Ovary (tissue), 9 donors: ENCODE results near the gene C9orf43. TPM values are rescaled to one million over a fixed set of nuclear protein-coding genes. Genes with fewer than 3 reads are reported as not detected.

Source experiments
- DNase-seq, 5 donors: peaks; one replicate each; pipeline ENCODE4 v3.0.0-alpha.2; 2019 to 2020
- H3K27ac ChIP-seq, 2 donors: fragments of 200-600 bp; one replicate each; pipeline versions ENCODE4 v1.5.1 to v1.8.0; 2019 to 2022
- H3K27me3 ChIP-seq: fragments of 200-600 bp; one replicate; pipeline ENCODE4 v1.8.0; 2022
- H3K36me3 ChIP-seq: fragments of 200-600 bp; sonication (generic); one replicate; pipeline ENCODE4 v1.5.1; 2019
- H3K4me1 ChIP-seq: one replicate; pipeline ENCODE4 v1.8.1; 2013; ENCODE audit warnings: mild to moderate bottlenecking, moderate library complexity; ENCODE audit not compliant: insufficient read depth
- H3K4me3 ChIP-seq: fragments of 200-600 bp; sonication (generic); one replicate; pipeline ENCODE4 v1.5.1; 2017
- H3K9me3 ChIP-seq, 2 donors: fragments of 200-600 bp in 1 of 2; sonication (generic) in 1 of 2; one replicate each; pipeline versions ENCODE4 v1.5.1 to v1.8.1; 2013 to 2019; ENCODE audit warnings: mild to moderate bottlenecking in 1 of 2, moderate library complexity in 1 of 2
- CTCF ChIP-seq, 3 donors: fragments of 450-650 bp in 2 of 3; fragments of 200-600 bp in 1 of 3; IDR thresholded peaks; one replicate each; pipeline versions ENCODE4 v1.5.1 to v1.8.0; 2016 to 2022; ENCODE audit warnings: antibody characterized with exemption in 3 of 3, mild to moderate bottlenecking in 1 of 3
- EP300 ChIP-seq: sonication (generic); formaldehyde crosslinking; IDR thresholded peaks from one replicate; pipeline ENCODE4 v1.6.1; 2017; ENCODE audit warnings: antibody characterized with exemption
- POLR2A ChIP-seq: fragments of 450-650 bp; IDR thresholded peaks from one replicate; pipeline ENCODE4 v1.6.1; 2017; ENCODE audit warnings: antibody characterized with exemption, mild to moderate bottlenecking, moderate library complexity
- WGBS, 3 donors: extraction: QIAGEN DNeasy Blood & Tissue Kit in 1 of 3; methylation state at CpG; one replicate each; pipeline versions ENCODE4 v1.1.5 to v1.1.7; 2013 to 2017; 5-methylcytosine and 5-hydroxymethylcytosine counted together
- intact Hi-C, 4 donors: fragments of 100-400 bp; cut with DNase I; formaldehyde crosslinking; loops; one replicate each; pipeline versions ENCODE4 v1.11.0 to v1.15.1; 2022 to 2023
- polyA plus RNA-seq, 2 donors: library from polyadenylated mRNA; stranded (reverse); fragments of 200-250 nt in 1 of 2; fragments of 350-450 nt in 1 of 2; fragmentation: Illumina TruSeq in 1 of 2; extraction: RNeasy Lipid Tissue Mini Kit (QIAGEN cat#74804) in 1 of 2; gene quantifications; one replicate each; pipeline ENCODE4 v1.2.3, GENCODE V29; 2013 to 2014
- total RNA-seq, 7 donors: library from RNA; depleted of rRNA in 2 of 7; stranded (reverse); fragments of >200 nt in 2 of 7; fragmentation: NEBNext Ultra II Directional in 3 of 7; extraction: Animal tissue kit (Norgen Biotek cat#: 25700) in 3 of 7; gene quantifications; one replicate each; pipeline versions ENCODE4 v1.1.0 to v1.2.4, GENCODE V29; 2016 to 2023
- donor health status: DM: no; HTN: no; CAD: no; lungs with moderate emphysema.
- donor health status: DM: no; HTN: no; CAD: no.
- donor health status: Bipolar disorder and iron deficiency.
- donor health status: DM: yes; HTN: yes; CAD: no.
- donor health status: DM: no; HTN: no; CAD: no.
- donor health status: DM: yes; HTN: yes; CAD: no.

C9orf43 gene
- total and polyA plus RNA-seq, 9 donors: 0.46 to 1.2 (median 0.84) TPM

- Histone ChIP-seq H3K36me3 (no peaks in the 10 kb centered on the region), H3K27me3 (no peaks in the 10 kb centered on the region), H3K9me3 (no peaks in the 10 kb centered on the region), H3K4me1 (no peaks in the 10 kb centered on the region), H3K4me3 (no peak overlapping the region), H3K27ac (no peak overlapping the region)
- no peak for TF ChIP-seq CTCF (IDR thresholded peaks at IDR 0.05)
- DNase-seq: no peak
- 91 to 97% (median 91%) methylated on average over 11 of the region's 11 CpGs for WGBS, 3 donors
- intact Hi-C loops: no loop called here
Measured at GRCh38 chr9:113389451-113389850, 21.1 kb upstream of the C9orf43 start.

- TF ChIP-seq POLR2A (no peak), EP300 (no peak), CTCF (IDR thresholded peaks at IDR 0.05) (no peak)
- Histone ChIP-seq H3K36me3 (no peaks in the 10 kb centered on the region), H3K27me3 (no peaks in the 10 kb centered on the region), H3K27ac (no peak overlapping the region), H3K9me3 (no peaks in the 10 kb centered on the region), H3K4me3 (no peak overlapping the region), H3K4me1 (no peaks in the 10 kb centered on the region)
- 89 to 96% (median 91%) methylated on average over 17 of the region's 17 CpGs for WGBS, 3 donors
- DNase-seq: no peak
- intact Hi-C loops: no loop called here
Measured at GRCh38 chr9:113390192-113390960, 20.2 kb upstream of the C9orf43 start.

GRCh38 chr9:113391917-113392316 is 18.6 kb upstream of the C9orf43 start:
- WGBS, 3 donors: 89 to 92% (median 89%) methylated on average over 7 of the region's 7 CpGs
- no peak overlapping the region for H3K4me3 ChIP-seq
- intact Hi-C loops: no loop called here
- no peaks in the 10 kb centered on the region for H3K4me1 ChIP-seq
- no peak for DNase-seq
- no peak overlapping the region for H3K27ac ChIP-seq
- H3K27me3 ChIP-seq: no peaks in the 10 kb centered on the region
- H3K9me3 ChIP-seq: no peaks in the 10 kb centered on the region
- no peaks in the 10 kb centered on the region for H3K36me3 ChIP-seq
- TF ChIP-seq EP300 (no peak), POLR2A (no peak), CTCF (IDR thresholded peaks at IDR 0.05) (no peak)

- no peak overlapping the region for H3K4me3 ChIP-seq
- no peaks in the 10 kb centered on the region for H3K9me3 ChIP-seq
- no peak overlapping the region for H3K27ac ChIP-seq
- H3K4me1 ChIP-seq: peaks cover 2% of the 10 kb centered on the region
- intact Hi-C loops: no loop called here
- H3K27me3 ChIP-seq: no peaks in the 10 kb centered on the region
- no peaks in the 10 kb centered on the region for H3K36me3 ChIP-seq
- TF ChIP-seq POLR2A (no peak), CTCF (IDR thresholded peaks at IDR 0.05) (no peak), EP300 (no peak)
- DNase-seq: no peak
- 91 to 94% (median 94%) methylated on average over 7 of the region's 7 CpGs for WGBS, 3 donors
Measured at GRCh38 chr9:113393281-113393680, 17.3 kb upstream of the C9orf43 start.
